H1 (cell line): ENCODE data around the gene RPS25. TPM values are rescaled to one million over a fixed set of nuclear protein-coding genes. Genes with fewer than 3 reads are reported as not detected.

ENCODE experiments used
- CTCF ChIA-PET: fragments of 300-600 bp; sonication (Branson Sonifier 250); formaldehyde crosslinking; loops from one replicate; lab custom pipeline; 2021; ENCODE audit not compliant: partially characterized antibody; lab: Charles Lee
- POLR2A ChIA-PET: fragments of 300-600 bp; sonication (Branson Sonifier 250); formaldehyde crosslinking; loops from one replicate; lab custom pipeline; 2021; ENCODE audit warnings: inconsistent platforms; ENCODE audit not compliant: partially characterized antibody; lab: Charles Lee
- DNase-seq, 2 experiments: peaks; one replicate each; pipeline versions ENCODE4 v3.0.0 to v3.0.0-alpha.2; 2010 to 2022; ENCODE audit warnings: low spot score in 2 of 2, low read depth in 1 of 2, mixed read lengths in 1 of 2
- FAIRE-seq: peaks from 2 replicates; lab custom pipeline; 2011; peaks lifted over from hg19 to GRCh38; lab: Jason Lieb, UNC
- H2AFZ ChIP-seq: 2 replicates; pipeline ENCODE4 v1.8.1; 2012; ENCODE audit warnings: low read length, inconsistent platforms
- H2AK5ac ChIP-seq: 2 replicates; pipeline ENCODE4 v1.6.1; 2013; ENCODE audit warnings: low read depth, low read length
- H2BK120ac ChIP-seq: replicated peaks from 2 replicates; pipeline ENCODE3; 2013; ENCODE audit warnings: low read depth, low read length, inconsistent platforms
- H2BK12ac ChIP-seq: 2 replicates; pipeline ENCODE4 v1.6.1; 2013; ENCODE audit warnings: low read depth, low read length
- H2BK15ac ChIP-seq: 2 replicates; pipeline ENCODE4 v1.6.1; 2013; ENCODE audit warnings: low read length
- H2BK20ac ChIP-seq: 2 replicates; pipeline ENCODE4 v1.6.1; 2013; ENCODE audit warnings: low read length
- H2BK5ac ChIP-seq: 2 replicates; pipeline ENCODE4 v1.6.1; 2013; ENCODE audit warnings: low read depth, low read length
- H3K14ac ChIP-seq: 2 replicates; pipeline ENCODE4 v1.6.1; 2013; ENCODE audit warnings: inconsistent platforms; ENCODE audit not compliant: insufficient read length
- H3K18ac ChIP-seq: 2 replicates; pipeline ENCODE4 v1.6.1; 2013; ENCODE audit warnings: low read length; ENCODE audit errors: extremely low read depth
- H3K23ac ChIP-seq: 2 replicates; pipeline ENCODE4 v1.6.1; 2013; ENCODE audit warnings: inconsistent platforms; ENCODE audit not compliant: insufficient read length
- H3K23me2 ChIP-seq: 2 replicates; pipeline ENCODE4 v1.6.1; 2013; ENCODE audit warnings: low read depth, low read length
- H3K27ac ChIP-seq: 2 replicates; pipeline ENCODE4 v1.6.1; 2011; ENCODE audit warnings: low read depth, low read length, inconsistent platforms
- H3K27me3 ChIP-seq, 4 experiments: replicated peaks in 1 of 4; 1 replicate in 1 of 4; 2 replicates in 3 of 4; pipeline versions ENCODE4 v1.6.1 to v1.8.1; 2011 to 2013; ENCODE audit warnings: low read length in 3 of 4, mild to moderate bottlenecking in 3 of 4, inconsistent platforms in 2 of 4, mixed read lengths in 2 of 4, moderate library complexity in 1 of 4; ENCODE audit not compliant: control insufficient read depth in 3 of 4, insufficient read depth in 3 of 4; ENCODE audit errors: extremely low read depth in 1 of 4
- H3K36me3 ChIP-seq, 4 experiments: 2 replicates each; pipeline versions ENCODE4 v1.6.1 to v1.8.1; 2011 to 2013; ENCODE audit warnings: mild to moderate bottlenecking in 4 of 4, low read length in 3 of 4, moderate library complexity in 2 of 4, control low read depth in 1 of 4, inconsistent platforms in 1 of 4; ENCODE audit not compliant: insufficient read depth in 4 of 4, control insufficient read depth in 2 of 4
- H3K4ac ChIP-seq: replicated peaks from 2 replicates; pipeline ENCODE3; 2013; ENCODE audit warnings: low read length, low read depth, mixed read lengths, inconsistent platforms; ENCODE audit not compliant: insufficient read length
- H3K4me1 ChIP-seq, 4 experiments: replicated peaks in 1 of 4; 1 replicate in 1 of 4; 2 replicates in 3 of 4; pipeline versions ENCODE4 v1.6.1 to v1.8.1; 2011 to 2013; ENCODE audit warnings: low read length in 3 of 4, inconsistent platforms in 2 of 4, mixed read lengths in 1 of 4; ENCODE audit not compliant: insufficient read depth in 4 of 4, control insufficient read depth in 3 of 4
- H3K4me2 ChIP-seq, 2 experiments: 2 replicates each; pipeline versions ENCODE4 v1.6.1 to v1.8.1; 2011 to 2013; ENCODE audit warnings: low read depth in 2 of 2, low read length in 2 of 2, control low read depth in 1 of 2, inconsistent platforms in 1 of 2, mild to moderate bottlenecking in 1 of 2; ENCODE audit not compliant: insufficient read depth in 1 of 2
- H3K4me3 ChIP-seq, 4 experiments: fragments of 200-600, 300-600 bp in 1 of 4; sonication (generic), shearing (Covaris generic), sonication (Bioruptor Twin) in 1 of 4; 2 replicates each; pipeline versions ENCODE4 v1.5.1 to v1.8.1; 2011 to 2016; ENCODE audit warnings: low read length in 4 of 4, low read depth in 3 of 4, control low read depth in 2 of 4, inconsistent platforms in 2 of 4, mild to moderate bottlenecking in 2 of 4, mixed read lengths in 1 of 4, moderate library complexity in 1 of 4; ENCODE audit not compliant: insufficient read depth in 2 of 4; ENCODE audit errors: extremely low read depth in 1 of 4
- H3K56ac ChIP-seq: replicated peaks from 2 replicates; pipeline ENCODE3; 2013; ENCODE audit warnings: low read depth, mild to moderate bottlenecking, mixed read lengths, low read length, inconsistent platforms; ENCODE audit not compliant: insufficient read length
- H3K79me1 ChIP-seq: 2 replicates; pipeline ENCODE4 v1.6.1; 2013; ENCODE audit warnings: low read depth, low read length, control low read depth
- H3K79me2 ChIP-seq, 2 experiments: 2 replicates each; pipeline versions ENCODE4 v1.6.1 to v1.8.1; 2012 to 2013; ENCODE audit warnings: low read length in 2 of 2, mild to moderate bottlenecking in 2 of 2, inconsistent platforms in 1 of 2; ENCODE audit not compliant: insufficient read depth in 2 of 2, control insufficient read depth in 1 of 2
- H3K9ac ChIP-seq, 4 experiments: replicated peaks in 1 of 4; 1 replicate in 1 of 4; 2 replicates in 3 of 4; pipeline versions ENCODE4 v1.6.1 to v1.8.1; 2011 to 2013; ENCODE audit warnings: low read depth in 3 of 4, low read length in 3 of 4, control low read depth in 2 of 4, mild to moderate bottlenecking in 2 of 4, moderate library complexity in 2 of 4, inconsistent platforms in 1 of 4; ENCODE audit errors: extremely low read depth in 1 of 4
- H3K9me3 ChIP-seq, 2 experiments: 2 replicates each; pipeline versions ENCODE4 v1.6.1 to v1.8.1; 2012 to 2013; ENCODE audit warnings: mild to moderate bottlenecking in 2 of 2, moderate library complexity in 2 of 2, control low read depth in 1 of 2, inconsistent platforms in 1 of 2, low read depth in 1 of 2, low read length in 1 of 2, mixed read lengths in 1 of 2; ENCODE audit not compliant: insufficient read depth in 2 of 2
- H4K20me1 ChIP-seq, 2 experiments: replicated peaks in 1 of 2; 2 replicates each; pipeline versions ENCODE3 to v1.8.1; 2011 to 2013; ENCODE audit warnings: inconsistent platforms in 2 of 2, low read length in 2 of 2, mild to moderate bottlenecking in 1 of 2; ENCODE audit not compliant: insufficient read depth in 2 of 2, control insufficient read depth in 1 of 2
- H4K5ac ChIP-seq: 2 replicates; pipeline ENCODE4 v1.6.1; 2013; ENCODE audit warnings: low read length, low read depth, mixed read lengths, inconsistent platforms; ENCODE audit not compliant: insufficient read length
- H4K8ac ChIP-seq: 2 replicates; pipeline ENCODE4 v1.8.0; 2013; ENCODE audit warnings: mild to moderate bottlenecking, moderate library complexity, low read length, inconsistent platforms; ENCODE audit not compliant: insufficient read depth; ENCODE audit errors: extremely low read depth
- H4K91ac ChIP-seq: replicated peaks from 2 replicates; pipeline ENCODE3; 2013; ENCODE audit warnings: low read length, mixed read lengths, inconsistent platforms; ENCODE audit not compliant: insufficient read length
- CBX5 ChIP-seq: fragments of 300-800, 300-1000 bp; sonication (generic); IDR thresholded peaks from 2 replicates; pipeline ENCODE4 v1.7.1; 2016; ENCODE audit warnings: antibody characterized with exemption, low read length, low read depth
- CHD2 ChIP-seq: IDR thresholded peaks from 2 replicates; pipeline ENCODE4 v1.6.1; 2012; ENCODE audit warnings: low read length, improper control_type of control experiment
- EZH2 ChIP-seq: fragments of 200-600 bp; sonication (generic); IDR thresholded peaks from 2 replicates; pipeline ENCODE4 v1.7.1; 2012; ENCODE audit warnings: low read depth, mild to moderate bottlenecking, moderate library complexity, low read length, inconsistent platforms; ENCODE audit not compliant: severe bottlenecking
- JUN ChIP-seq: IDR thresholded peaks from 2 replicates; pipeline ENCODE4 v1.6.1; 2011; ENCODE audit warnings: low read depth, mild to moderate bottlenecking, improper control_type of control experiment, low read length
- MAFK ChIP-seq: IDR thresholded peaks from 2 replicates; pipeline ENCODE4 v1.6.1; 2012; ENCODE audit warnings: low read depth, mild to moderate bottlenecking, improper control_type of control experiment, low read length
- NANOG ChIP-seq: IDR thresholded peaks from 2 replicates; pipeline ENCODE4 v1.6.1; 2011; ENCODE audit warnings: low read length, low read depth, mild to moderate bottlenecking, inconsistent platforms; ENCODE audit not compliant: insufficient read depth, poor library complexity, severe bottlenecking
- NRF1 ChIP-seq: IDR thresholded peaks from 2 replicates; pipeline ENCODE4 v1.6.1; 2011; ENCODE audit warnings: mild to moderate bottlenecking, low read depth, low read length, improper control_type of control experiment
- POLR2AphosphoS5 ChIP-seq: IDR thresholded peaks from 2 replicates; pipeline ENCODE4 v1.6.1; 2011; ENCODE audit warnings: low read depth, low read length
- RAD21 ChIP-seq, 2 experiments: IDR thresholded peaks in 1 of 2; conservative IDR thresholded peaks in 1 of 2; 2 replicates each; pipeline ENCODE4 v1.6.1; 2011; ENCODE audit warnings: low read depth in 2 of 2, low read length in 2 of 2, improper control_type of control experiment in 1 of 2, inconsistent platforms in 1 of 2, mild to moderate bottlenecking in 1 of 2, moderate library complexity in 1 of 2
- RFX5 ChIP-seq: IDR thresholded peaks from 2 replicates; pipeline ENCODE4 v1.6.1; 2011; ENCODE audit warnings: low read depth, low read length, improper control_type of control experiment, borderline replicate concordance
- SIN3A ChIP-seq, 2 experiments: IDR thresholded peaks in 1 of 2; conservative IDR thresholded peaks in 1 of 2; 2 replicates each; pipeline ENCODE4 v1.6.1; 2011 to 2012; ENCODE audit warnings: low read length in 2 of 2, improper control_type of control experiment in 1 of 2, low read depth in 1 of 2, mild to moderate bottlenecking in 1 of 2
- SP4 ChIP-seq: IDR thresholded peaks from 2 replicates; pipeline ENCODE4 v1.6.1; 2012; ENCODE audit warnings: low read length, inconsistent platforms
- USF2 ChIP-seq: IDR thresholded peaks from 2 replicates; pipeline ENCODE4 v1.6.1; 2011; ENCODE audit warnings: low read length, improper control_type of control experiment
- polyA plus RNA-seq, 7 experiments: library from polyadenylated mRNA; depleted of rRNA in 3 of 7; stranded (reverse) in 5 of 7; unstranded in 2 of 7; fragments of >200 nt in 5 of 7; fragments of 200-250 nt in 2 of 7; gene quantifications; 1 replicate in 5 of 7; 2 replicates in 1 of 7; 4 replicates in 1 of 7; pipeline versions ENCODE4 v1.2.1 to v1.2.3, GENCODE V29; 2011 to 2013; ENCODE audit warnings: missing spikeins in 2 of 7, mixed read lengths in 2 of 7
- total RNA-seq: library from RNA; stranded (reverse); fragmentation: NEBNext Ultra II Directional; extraction: Animal tissue kit (Norgen Biotek cat#: 25700); gene quantifications from 2 replicates; pipeline ENCODE4 v1.2.1, GENCODE V29; 2021

Gene RPS25
- total and polyA plus RNA-seq, 2 of the 8 experiments (the other 6 are each of a cell fraction or from before 2014, with no cell fraction given): 1,525 to 1,643 TPM

- H3K4me3 ChIP-seq: no peak overlapping the region
- no peak overlapping the region for H2BK12ac ChIP-seq
- no peak overlapping the region for H3K18ac ChIP-seq
- no peak overlapping the region for H2BK15ac ChIP-seq
- DNase-seq: no peak
- peaks cover 3 to 17% of the 10 kb centered on the region in 2 experiments for H4K20me1 ChIP-seq
- no peak overlapping the region for H3K56ac ChIP-seq
- POLR2A ChIA-PET: interaction anchor here (0.6 to 9.7 kb wide), 9 partner anchors 11 to 353 kb away, joined by 3 to 224 read pairs (median 4); partner anchors contain the start of genes HYOU1, RPS25 and TRAPPC4
- H3K4me2 ChIP-seq: no peak overlapping the region
- peaks cover 0 to 5% (median 3%) of the 10 kb centered on the region in 4 experiments; a peak in 6 of 7 replicates for H3K4me1 ChIP-seq
- no peak overlapping the region for H3K9ac ChIP-seq
- no peak overlapping the region for H4K8ac ChIP-seq
- no peak overlapping the region for H3K23ac ChIP-seq
- H3K27me3 ChIP-seq: no peaks in the 10 kb centered on the region
- H3K27ac ChIP-seq: no peak overlapping the region
- no peak overlapping the region for H2BK20ac ChIP-seq
- no peak overlapping the region for H4K91ac ChIP-seq
- no peaks in the 10 kb centered on the region; the same call in 1 of the 2 replicates for H3K23me2 ChIP-seq
- CTCF ChIA-PET: interaction anchor here (0.6 to 1.4 kb wide), 2 partner anchors 20 to 115 kb away, joined by 3 to 5 read pairs; no protein-coding TSS in a partner anchor
- no peak overlapping the region for H2BK5ac ChIP-seq
- no peak overlapping the region for H3K4ac ChIP-seq
- H3K9me3 ChIP-seq: no peaks in the 10 kb centered on the region
- H4K5ac ChIP-seq: no peak overlapping the region
- FAIRE-seq: no peak
- H2AK5ac ChIP-seq: no peak overlapping the region
- no peak overlapping the region for H3K14ac ChIP-seq
- H2AFZ ChIP-seq: no peak overlapping the region
- H3K79me2 ChIP-seq: peaks cover 5 to 34% of the 10 kb centered on the region in 2 experiments; a peak in 3 of 4 replicates
- no peak overlapping the region for H2BK120ac ChIP-seq
- peaks cover 20% of the 10 kb centered on the region for H3K79me1 ChIP-seq
- H3K36me3 ChIP-seq: peaks cover 14 to 63% (median 37%) of the 10 kb centered on the region in 4 experiments
- TF ChIP-seq SIN3A (conservative IDR thresholded peaks at IDR 0.05 in 1 of 2, IDR thresholded peaks at IDR 0.05 in 1 of 2; ENCODE audit: low read depth in 1 of 2, low read length in 2 of 2): no peak
- TF ChIP-seq RFX5: no peak
- no peak for TF ChIP-seq EZH2
- no peak for TF ChIP-seq SP4
- no peak for TF ChIP-seq NANOG
- no peak for TF ChIP-seq RAD21 (IDR thresholded peaks at IDR 0.05 in 1 of 2, conservative IDR thresholded peaks at IDR 0.05 in 1 of 2; ENCODE audit: low read depth in 2 of 2, low read length in 2 of 2)
- TF ChIP-seq POLR2AphosphoS5: no peak
- no peak for TF ChIP-seq CHD2
- no peak for TF ChIP-seq CBX5
- TF ChIP-seq MAFK: no peak
- no peak for TF ChIP-seq NRF1
- no peak for TF ChIP-seq JUN
- no peak for TF ChIP-seq USF2
Observed at GRCh38 chr11:119023741-119024140, 5.6 kb upstream of the RPS25 start.
